22Rv1 (cell line): Measurements from ENCODE around the gene PLEKHO1.

ENCODE experiments used
- ZFX ChIP-seq: fragments of 450-650 bp; IDR thresholded peaks from 2 replicates; pipeline ENCODE4 v1.6.1; 2017; ENCODE audit warnings: antibody characterized with exemption, borderline replicate concordance
- TF ChIP-seq, protein P1 (sequence below): fragments of 450-650 bp; IDR thresholded peaks from 2 replicates; pipeline ENCODE4 v1.5.1; 2017; ENCODE audit warnings: mild to moderate bottlenecking

DNA sequence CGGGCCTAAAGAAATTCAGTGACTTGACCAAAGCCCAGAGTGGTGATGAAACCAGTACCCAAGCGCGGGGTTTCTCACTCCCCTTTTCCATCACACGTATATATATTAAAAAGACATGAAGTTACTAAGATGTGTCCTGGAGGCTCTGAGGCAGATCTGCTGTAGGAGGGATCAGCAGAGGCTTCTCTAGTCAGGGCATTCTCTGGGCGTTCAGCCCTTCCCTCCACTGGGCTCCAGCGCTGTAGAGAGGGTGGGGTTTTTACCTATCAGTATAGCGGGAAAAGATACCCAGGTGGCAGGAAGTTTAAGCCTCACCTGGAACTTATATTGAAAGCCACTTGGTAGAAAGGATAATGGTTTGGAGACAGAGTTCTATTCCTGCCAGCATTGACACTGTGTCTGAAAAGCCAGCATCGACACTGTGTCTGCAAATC, 862 bp upstream of the PLEKHO1 start:
- TF ChIP-seq, protein P1, sequence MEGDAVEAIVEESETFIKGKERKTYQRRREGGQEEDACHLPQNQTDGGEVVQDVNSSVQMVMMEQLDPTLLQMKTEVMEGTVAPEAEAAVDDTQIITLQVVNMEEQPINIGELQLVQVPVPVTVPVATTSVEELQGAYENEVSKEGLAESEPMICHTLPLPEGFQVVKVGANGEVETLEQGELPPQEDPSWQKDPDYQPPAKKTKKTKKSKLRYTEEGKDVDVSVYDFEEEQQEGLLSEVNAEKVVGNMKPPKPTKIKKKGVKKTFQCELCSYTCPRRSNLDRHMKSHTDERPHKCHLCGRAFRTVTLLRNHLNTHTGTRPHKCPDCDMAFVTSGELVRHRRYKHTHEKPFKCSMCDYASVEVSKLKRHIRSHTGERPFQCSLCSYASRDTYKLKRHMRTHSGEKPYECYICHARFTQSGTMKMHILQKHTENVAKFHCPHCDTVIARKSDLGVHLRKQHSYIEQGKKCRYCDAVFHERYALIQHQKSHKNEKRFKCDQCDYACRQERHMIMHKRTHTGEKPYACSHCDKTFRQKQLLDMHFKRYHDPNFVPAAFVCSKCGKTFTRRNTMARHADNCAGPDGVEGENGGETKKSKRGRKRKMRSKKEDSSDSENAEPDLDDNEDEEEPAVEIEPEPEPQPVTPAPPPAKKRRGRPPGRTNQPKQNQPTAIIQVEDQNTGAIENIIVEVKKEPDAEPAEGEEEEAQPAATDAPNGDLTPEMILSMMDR, result no peak
- no peak for TF ChIP-seq ZFX
